Measurements from ENCODE around the gene OCRL.

DNA sequence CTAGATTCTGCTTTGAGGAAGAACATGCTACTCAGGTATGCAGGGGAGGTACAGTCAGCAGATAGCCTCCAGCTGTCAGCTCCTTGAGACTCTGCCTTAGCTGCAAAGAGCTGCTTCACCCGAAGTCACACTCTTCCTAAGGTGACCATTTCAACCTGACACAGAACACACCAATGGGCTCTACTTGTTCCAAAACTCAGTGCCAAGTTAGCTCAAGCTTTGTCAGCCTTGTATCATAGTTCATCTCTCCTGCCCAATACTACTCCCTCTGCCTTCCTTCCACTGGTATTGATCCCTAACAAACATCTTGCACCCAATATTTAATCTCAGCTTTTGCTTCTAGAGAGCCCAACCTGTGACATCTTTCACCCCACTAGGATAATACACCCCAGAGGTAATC, 8.9 kb upstream of the OCRL start:
- TF ChIP-seq EZH2 (IDR thresholded peaks at IDR 0.05; ENCODE audit: insufficient read depth, poor library complexity, severe bottlenecking): no peak
- TF ChIP-seq EZH2phosphoT487 (IDR thresholded peaks at IDR 0.05; ENCODE audit: insufficient read depth, low read depth): no peak
